Hepatocyte (in vitro differentiated cells): ENCODE data around the gene MAP4K2. TPM values are rescaled to one million over a fixed set of nuclear protein-coding genes. Genes with fewer than 3 reads are reported as not detected.
A peak's percentile ranks its signal among the peaks of the same experiment; 100 is the strongest.

Experiments
- DNase-seq: peaks from one replicate; pipeline ENCODE4 v3.0.0-alpha.2; 2016; ENCODE audit warnings: low spot score
- H2AFZ ChIP-seq: fragments of 200-600 bp; sonication (generic); 2 replicates; pipeline ENCODE4 v1.6.0; 2016; ENCODE audit warnings: antibody characterized with exemption, mild to moderate bottlenecking
- H3K27ac ChIP-seq: fragments of 200-600 bp; sonication (generic); 2 replicates; pipeline ENCODE4 v1.5.1; 2016; ENCODE audit warnings: mild to moderate bottlenecking
- H3K27me3 ChIP-seq: fragments of 200-600 bp; sonication (generic); 2 replicates; pipeline ENCODE4 v1.6.1; 2016
- H3K36me3 ChIP-seq: fragments of 200-600 bp; sonication (generic); replicated peaks from 2 replicates; pipeline ENCODE4 v1.5.1; 2016; ENCODE audit warnings: low read depth; ENCODE audit not compliant: insufficient read depth
- H3K4me1 ChIP-seq: fragments of 200-600 bp; sonication (generic); 2 replicates; pipeline ENCODE4 v1.5.1; 2016; ENCODE audit warnings: mild to moderate bottlenecking, moderate library complexity; ENCODE audit not compliant: insufficient read depth
- H3K4me2 ChIP-seq: fragments of 200-600 bp; sonication (generic); 2 replicates; pipeline ENCODE4 v1.6.0; 2016
- H3K4me3 ChIP-seq: fragments of 200-600 bp; sonication (generic); 2 replicates; pipeline ENCODE4 v1.5.1; 2016; ENCODE audit warnings: mild to moderate bottlenecking
- H3K79me2 ChIP-seq: fragments of 200-600 bp; sonication (generic); 2 replicates; pipeline ENCODE4 v1.6.0; 2017; ENCODE audit warnings: mild to moderate bottlenecking
- H3K9me2 ChIP-seq: fragments of 200-600 bp; sonication (generic); replicated peaks from 2 replicates; pipeline ENCODE4 v1.6.0; 2017; ENCODE audit warnings: mild to moderate bottlenecking; ENCODE audit not compliant: insufficient read depth
- H3K9me3 ChIP-seq: fragments of 200-600 bp; sonication (generic); 2 replicates; pipeline ENCODE4 v1.5.1; 2016; ENCODE audit warnings: low read depth, mild to moderate bottlenecking
- H4K20me1 ChIP-seq: fragments of 200-600 bp; sonication (generic); 2 replicates; pipeline ENCODE4 v1.6.0; 2016; ENCODE audit warnings: mild to moderate bottlenecking; ENCODE audit not compliant: insufficient read depth, poor library complexity, severe bottlenecking
- EZH2 ChIP-seq: fragments of 200-600 bp; sonication (generic); IDR thresholded peaks from 2 replicates; pipeline ENCODE4 v1.6.1; 2016; ENCODE audit warnings: antibody characterized with exemption, mild to moderate bottlenecking, borderline replicate concordance
- EZH2phosphoT487 ChIP-seq: fragments of 200-600 bp; sonication (generic); IDR thresholded peaks from one replicate; pipeline ENCODE4 v1.6.1; 2018; ENCODE audit warnings: antibody characterized with exemption, mild to moderate bottlenecking, low read depth, moderate library complexity; ENCODE audit not compliant: unreplicated experiment, severe bottlenecking
- WGBS: methylation state at CpG from one replicate; pipeline ENCODE4 v1.1.6; 2016; ENCODE audit warnings: low lambda C conversion rate; ENCODE audit errors: missing lambda C conversion rate; 5-methylcytosine and 5-hydroxymethylcytosine counted together
- polyA plus RNA-seq: library from polyadenylated mRNA; unstranded; fragments of >200 nt; fragmentation: Nextera tagmentation; extraction: Ambion mirVana; gene quantifications from 2 replicates; pipeline ENCODE4 v1.2.1, GENCODE V29; 2016
- total RNA-seq: library from RNA; depleted of rRNA; stranded (reverse); fragments of >200 nt; gene quantifications from 2 replicates; pipeline ENCODE4 v1.2.3, GENCODE V29; 2014
- TF ChIP-seq, protein P1 (sequence below): fragments of 200-600 bp; sonication (generic); IDR thresholded peaks from 2 replicates; pipeline ENCODE4 v1.5.1; 2016; ENCODE audit warnings: antibody characterized with exemption, mild to moderate bottlenecking; ENCODE audit not compliant: poor library complexity

Gene MAP4K2
- total and polyA plus RNA-seq, 2 experiments from 2014 or later: 7.8 to 9.0 TPM

DNA sequence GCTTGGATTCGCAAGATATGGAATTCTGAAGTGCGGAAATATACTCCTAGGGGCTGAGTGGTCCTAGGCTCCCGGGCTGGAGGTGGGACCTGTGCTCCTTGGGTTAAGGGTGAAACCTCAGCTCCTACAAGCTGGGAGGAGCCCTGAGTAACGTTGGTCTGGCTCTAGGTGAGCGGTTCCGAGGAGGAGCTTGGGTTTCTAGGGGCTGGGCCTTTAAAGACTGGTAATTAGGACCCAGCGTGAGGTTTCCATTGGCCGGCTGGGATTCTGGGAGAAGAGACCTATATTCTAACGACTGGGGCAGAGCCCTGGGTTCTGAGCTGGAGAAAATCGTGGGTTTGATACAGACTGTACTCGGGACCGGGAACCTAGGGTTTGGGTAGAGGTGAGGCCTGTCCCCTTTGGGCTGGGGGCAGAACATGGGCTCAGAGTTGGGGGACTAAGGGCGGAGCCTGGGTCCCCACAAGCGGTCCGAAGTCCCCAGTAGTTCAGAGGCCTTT, 882 bp upstream of the MAP4K2 start:
- H2AFZ ChIP-seq: peak overlapping the region; percentile 98
- H3K9me2 ChIP-seq: no peaks in the 10 kb centered on the region
- no peak for DNase-seq
- 44% methylated on average over 15 of the region's 15 CpGs for WGBS
- no peaks in the 10 kb centered on the region for H3K36me3 ChIP-seq
- peaks cover 8% of the 10 kb centered on the region for H3K79me2 ChIP-seq
- H3K27me3 ChIP-seq: no peaks in the 10 kb centered on the region
- TF ChIP-seq EZH2phosphoT487 (no peak), EZH2 (no peak)
- TF ChIP-seq, protein P1, sequence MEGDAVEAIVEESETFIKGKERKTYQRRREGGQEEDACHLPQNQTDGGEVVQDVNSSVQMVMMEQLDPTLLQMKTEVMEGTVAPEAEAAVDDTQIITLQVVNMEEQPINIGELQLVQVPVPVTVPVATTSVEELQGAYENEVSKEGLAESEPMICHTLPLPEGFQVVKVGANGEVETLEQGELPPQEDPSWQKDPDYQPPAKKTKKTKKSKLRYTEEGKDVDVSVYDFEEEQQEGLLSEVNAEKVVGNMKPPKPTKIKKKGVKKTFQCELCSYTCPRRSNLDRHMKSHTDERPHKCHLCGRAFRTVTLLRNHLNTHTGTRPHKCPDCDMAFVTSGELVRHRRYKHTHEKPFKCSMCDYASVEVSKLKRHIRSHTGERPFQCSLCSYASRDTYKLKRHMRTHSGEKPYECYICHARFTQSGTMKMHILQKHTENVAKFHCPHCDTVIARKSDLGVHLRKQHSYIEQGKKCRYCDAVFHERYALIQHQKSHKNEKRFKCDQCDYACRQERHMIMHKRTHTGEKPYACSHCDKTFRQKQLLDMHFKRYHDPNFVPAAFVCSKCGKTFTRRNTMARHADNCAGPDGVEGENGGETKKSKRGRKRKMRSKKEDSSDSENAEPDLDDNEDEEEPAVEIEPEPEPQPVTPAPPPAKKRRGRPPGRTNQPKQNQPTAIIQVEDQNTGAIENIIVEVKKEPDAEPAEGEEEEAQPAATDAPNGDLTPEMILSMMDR: no peak
- H4K20me1 ChIP-seq: no peaks in the 10 kb centered on the region
- H3K4me1 ChIP-seq: peaks cover 20% of the 10 kb centered on the region
- H3K4me2 ChIP-seq: peak overlapping the region; percentile 96
- H3K9me3 ChIP-seq: no peaks in the 10 kb centered on the region
- peak overlapping the region; percentile 98 for H3K27ac ChIP-seq
- H3K4me3 ChIP-seq: peak overlapping the region; percentile 83

DNA sequence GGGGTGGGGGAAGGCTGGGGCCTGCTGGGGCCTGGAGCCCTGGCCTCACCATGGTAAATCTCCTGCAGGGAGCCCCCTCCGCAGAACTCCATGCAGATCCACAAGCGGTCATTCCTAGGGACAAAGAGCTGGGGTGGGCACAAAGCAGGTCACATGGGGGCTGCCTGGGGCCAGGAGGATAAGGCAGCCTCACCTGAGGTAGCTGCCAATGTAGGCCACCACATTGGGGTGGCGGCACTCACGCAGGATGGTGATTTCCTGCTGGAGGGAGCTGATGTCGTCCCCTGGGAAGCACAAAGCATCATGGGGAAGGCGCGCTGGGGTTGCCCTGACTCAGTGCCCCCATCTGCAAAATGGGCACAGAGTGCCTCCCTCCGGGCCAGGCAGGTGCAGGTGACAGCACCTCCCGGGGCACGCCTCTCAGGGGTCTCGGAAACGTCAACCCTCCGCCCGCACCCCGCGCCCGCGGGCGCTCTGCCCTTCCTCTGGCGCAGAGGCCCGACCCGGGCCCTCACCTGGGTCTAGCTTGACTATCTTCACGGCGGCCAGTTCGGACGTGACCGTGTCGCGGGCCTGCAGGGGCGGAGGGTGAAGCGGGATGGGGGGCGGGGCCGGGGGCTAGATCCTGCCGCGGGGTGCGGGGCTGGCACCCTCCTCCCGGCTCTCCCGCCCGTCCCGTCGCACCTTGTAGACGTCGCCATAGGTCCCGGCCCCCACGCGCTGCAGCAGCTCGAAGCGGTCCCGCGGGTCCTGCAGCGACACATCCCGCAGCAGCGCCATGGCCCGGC, 450 bp downstream of the MAP4K2 start:
- no peak for DNase-seq
- H3K4me1 ChIP-seq: peaks cover 20% of the 10 kb centered on the region
- H4K20me1 ChIP-seq: no peaks in the 10 kb centered on the region
- H3K4me2 ChIP-seq: peak overlapping the region; percentile 94
- no peaks in the 10 kb centered on the region for H3K27me3 ChIP-seq
- no peaks in the 10 kb centered on the region for H3K9me2 ChIP-seq
- H3K36me3 ChIP-seq: no peaks in the 10 kb centered on the region
- no peaks in the 10 kb centered on the region for H3K79me2 ChIP-seq
- TF ChIP-seq EZH2: no peak
- TF ChIP-seq EZH2phosphoT487: no peak
- TF ChIP-seq, protein P1: no peak
- H3K9me3 ChIP-seq: no peaks in the 10 kb centered on the region
- peak overlapping the region; percentile 89 for H2AFZ ChIP-seq
- 24% methylated on average over 22 of the region's 54 CpGs for WGBS
- peak overlapping the region; percentile 69 for H3K27ac ChIP-seq
- peak overlapping the region; percentile 55 for H3K4me3 ChIP-seq

DNA sequence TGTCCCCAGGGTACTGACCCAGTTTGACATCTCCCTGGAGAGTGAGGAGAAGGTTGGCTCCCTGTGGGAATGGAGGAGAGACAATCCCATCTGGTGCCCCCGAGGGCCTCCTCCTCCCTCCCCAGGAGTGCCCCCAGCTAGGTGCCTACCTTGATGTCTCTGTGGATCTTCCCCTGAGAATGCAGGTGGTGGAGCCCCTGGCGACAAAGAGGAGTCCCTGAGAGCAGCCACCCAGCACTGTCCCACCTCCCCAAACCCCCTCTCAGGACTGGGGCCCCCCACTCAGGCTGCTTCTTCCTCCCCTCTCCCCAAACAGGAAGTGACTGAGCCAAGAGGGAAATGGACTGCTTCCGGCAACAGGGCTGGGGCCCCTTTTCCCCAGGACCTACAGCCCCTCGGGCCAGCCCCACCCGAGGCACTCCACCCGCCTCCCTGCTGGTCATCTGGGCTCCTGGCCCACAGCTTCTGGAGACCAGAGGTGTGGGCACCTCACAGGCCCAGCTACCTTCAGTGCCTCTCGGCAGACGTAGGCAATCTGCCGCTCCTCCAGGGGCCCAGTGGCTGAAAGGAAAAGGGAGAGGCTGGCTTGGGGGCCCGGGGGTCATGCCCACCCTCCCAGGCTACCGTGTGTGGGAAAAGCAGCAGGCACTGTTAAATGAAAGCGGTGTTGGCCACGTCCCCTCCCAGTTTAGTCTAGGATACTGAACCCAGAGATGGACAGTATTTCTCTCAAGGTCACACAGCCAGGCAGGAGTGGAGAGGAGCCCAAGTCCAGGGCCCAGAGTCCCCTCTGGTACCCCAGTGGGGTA, 1.2 kb downstream of the MAP4K2 start:
- H2AFZ ChIP-seq: no peak overlapping the region
- no peaks in the 10 kb centered on the region for H3K9me2 ChIP-seq
- 71% methylated on average over 10 of the region's 13 CpGs for WGBS
- no peak overlapping the region for H3K4me3 ChIP-seq
- H3K9me3 ChIP-seq: no peaks in the 10 kb centered on the region
- H3K36me3 ChIP-seq: no peaks in the 10 kb centered on the region
- TF ChIP-seq, protein P1: no peak
- no peak for TF ChIP-seq EZH2phosphoT487
- TF ChIP-seq EZH2: no peak
- no peaks in the 10 kb centered on the region for H3K79me2 ChIP-seq
- no peak for DNase-seq
- H4K20me1 ChIP-seq: no peaks in the 10 kb centered on the region
- H3K27me3 ChIP-seq: no peaks in the 10 kb centered on the region
- peak overlapping the region; percentile 94 for H3K4me2 ChIP-seq
- peaks cover 20% of the 10 kb centered on the region for H3K4me1 ChIP-seq
- peak overlapping the region; percentile 69 for H3K27ac ChIP-seq
